ENCODE data around the gene ZNF398.

Gene ZNF398

GRCh38 chr7:149150981-149151380 is 3.7 kb downstream of the ZNF398 start:
- DNase-seq (ENCODE audit: low spot score), result no peak

GRCh38 chr7:149153346-149153745 is 6.1 kb downstream of the ZNF398 start:
- no peak for DNase-seq (ENCODE audit: low spot score)

- no peak for DNase-seq (ENCODE audit: low spot score)
These were observed 6.8 kb downstream of the ZNF398 start for GRCh38 chr7:149154056-149154455.

GRCh38 chr7:149156898-149157297 is 9.6 kb downstream of the ZNF398 start:
- no peak for DNase-seq (ENCODE audit: low spot score)

- DNase-seq (ENCODE audit: low spot score), result no peak
These were observed 14.1 kb downstream of the ZNF398 start for GRCh38 chr7:149161241-149161848.

GRCh38 chr7:149166142-149166541 is 18.9 kb downstream of the ZNF398 start:
- no peak for DNase-seq (ENCODE audit: low spot score)

GRCh38 chr7:149166630-149167352 is 19.5 kb downstream of the ZNF398 start:
- DNase-seq (ENCODE audit: low spot score), result no peak

- DNase-seq (ENCODE audit: low spot score), result no peak
These were observed 24.8 kb downstream of the ZNF398 start for GRCh38 chr7:149171892-149172533.

- DNase-seq (ENCODE audit: low spot score), result no peak
These were observed 25.3 kb downstream of the ZNF398 start for GRCh38 chr7:149172534-149172920.

- no peak for DNase-seq (ENCODE audit: low spot score)
These were observed 27.9 kb downstream of the ZNF398 start for GRCh38 chr7:149175150-149175549.

- no peak for DNase-seq (ENCODE audit: low spot score)
These were observed 32.0 kb downstream of the ZNF398 start for GRCh38 chr7:149179241-149179640.

GRCh38 chr7:149180722-149181449 is 33.6 kb downstream of the ZNF398 start:
- DNase-seq (ENCODE audit: low spot score), result no peak

GRCh38 chr7:149181450-149181790 is 34.2 kb downstream of the ZNF398 start:
- DNase-seq (ENCODE audit: low spot score), result no peak

GRCh38 chr7:149184274-149184673 is 37.0 kb downstream of the ZNF398 start:
- DNase-seq (ENCODE audit: low spot score), result no peak

GRCh38 chr7:149188213-149188612 is 41.0 kb downstream of the ZNF398 start:
- DNase-seq (ENCODE audit: low spot score), result no peak

GRCh38 chr7:149188637-149189259 is 41.5 kb downstream of the ZNF398 start:
- DNase-seq (ENCODE audit: low spot score), result no peak

- no peak for DNase-seq (ENCODE audit: low spot score)
These were observed 44.6 kb downstream of the ZNF398 start for GRCh38 chr7:149191851-149192250.

- DNase-seq (ENCODE audit: low spot score), result no peak
These were observed 47.5 kb downstream of the ZNF398 start for GRCh38 chr7:149194799-149195179.

- DNase-seq (ENCODE audit: low spot score), result peak; percentile 91
These were observed 48.2 kb downstream of the ZNF398 start, which contains the start of gene ZNF282 for GRCh38 chr7:149195180-149196150. Gene ZNF282 (plus strand): TSS chr7:149195546. CDS start chr7:149195590, 44 bp downstream.

GRCh38 chr7:149196151-149196704 is 49.0 kb downstream of the ZNF398 start:
- DNase-seq (ENCODE audit: low spot score), result no peak

GRCh38 chr7:149196705-149197171 is 49.5 kb downstream of the ZNF398 start:
- DNase-seq (ENCODE audit: low spot score), result no peak
